ENCODE results near the gene SNCA.

SNCA gene

DNA sequence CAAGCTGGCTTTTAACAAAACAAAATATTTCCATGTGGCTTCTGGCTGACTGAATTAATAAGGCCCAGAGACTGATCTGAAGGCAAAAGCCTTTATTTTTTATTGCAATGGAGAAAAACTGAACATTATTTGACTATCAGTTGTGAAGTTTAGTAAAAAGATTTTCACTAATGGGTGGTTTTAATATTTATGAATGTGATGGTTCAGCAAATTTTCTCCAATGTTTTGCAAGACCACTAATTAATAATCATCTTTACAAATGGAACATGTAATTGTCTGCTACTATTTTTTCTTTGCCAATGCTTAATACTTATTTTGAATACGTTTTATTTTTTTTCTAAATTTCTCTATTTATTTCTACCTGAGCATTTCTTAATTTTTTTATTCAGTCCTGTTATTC, 90.6 kb downstream of the SNCA start:
- TF ChIP-seq, protein P1, sequence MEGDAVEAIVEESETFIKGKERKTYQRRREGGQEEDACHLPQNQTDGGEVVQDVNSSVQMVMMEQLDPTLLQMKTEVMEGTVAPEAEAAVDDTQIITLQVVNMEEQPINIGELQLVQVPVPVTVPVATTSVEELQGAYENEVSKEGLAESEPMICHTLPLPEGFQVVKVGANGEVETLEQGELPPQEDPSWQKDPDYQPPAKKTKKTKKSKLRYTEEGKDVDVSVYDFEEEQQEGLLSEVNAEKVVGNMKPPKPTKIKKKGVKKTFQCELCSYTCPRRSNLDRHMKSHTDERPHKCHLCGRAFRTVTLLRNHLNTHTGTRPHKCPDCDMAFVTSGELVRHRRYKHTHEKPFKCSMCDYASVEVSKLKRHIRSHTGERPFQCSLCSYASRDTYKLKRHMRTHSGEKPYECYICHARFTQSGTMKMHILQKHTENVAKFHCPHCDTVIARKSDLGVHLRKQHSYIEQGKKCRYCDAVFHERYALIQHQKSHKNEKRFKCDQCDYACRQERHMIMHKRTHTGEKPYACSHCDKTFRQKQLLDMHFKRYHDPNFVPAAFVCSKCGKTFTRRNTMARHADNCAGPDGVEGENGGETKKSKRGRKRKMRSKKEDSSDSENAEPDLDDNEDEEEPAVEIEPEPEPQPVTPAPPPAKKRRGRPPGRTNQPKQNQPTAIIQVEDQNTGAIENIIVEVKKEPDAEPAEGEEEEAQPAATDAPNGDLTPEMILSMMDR (conservative IDR thresholded peaks at IDR 0.05; ENCODE audit: low read length): no peak
- DNase-seq (ENCODE audit: low read depth): no peak
- H3K4me3 ChIP-seq (ENCODE audit: low read length): no peak overlapping the region

DNA sequence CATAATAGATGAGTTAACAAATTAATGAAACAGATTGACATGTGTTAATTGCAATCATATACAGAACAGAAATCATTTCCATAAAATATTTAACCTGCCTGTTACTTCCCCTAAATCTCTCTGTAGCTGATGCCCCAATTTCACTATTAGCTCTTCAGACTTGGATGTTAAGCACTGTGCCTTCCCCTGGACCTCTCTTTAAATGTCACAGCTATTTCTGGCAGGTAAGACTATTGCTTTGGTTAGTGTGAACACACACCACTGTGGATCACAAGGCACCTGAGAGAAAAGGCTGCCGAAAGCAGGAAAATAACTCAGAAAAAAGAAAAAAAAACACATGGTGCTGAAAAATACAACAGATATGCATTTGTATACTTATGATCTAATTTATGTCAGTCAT, 91.3 kb downstream of the SNCA start:
- DNase-seq (ENCODE audit: low read depth): no peak
- TF ChIP-seq, protein P1 (conservative IDR thresholded peaks at IDR 0.05; ENCODE audit: low read length): no peak

DNA sequence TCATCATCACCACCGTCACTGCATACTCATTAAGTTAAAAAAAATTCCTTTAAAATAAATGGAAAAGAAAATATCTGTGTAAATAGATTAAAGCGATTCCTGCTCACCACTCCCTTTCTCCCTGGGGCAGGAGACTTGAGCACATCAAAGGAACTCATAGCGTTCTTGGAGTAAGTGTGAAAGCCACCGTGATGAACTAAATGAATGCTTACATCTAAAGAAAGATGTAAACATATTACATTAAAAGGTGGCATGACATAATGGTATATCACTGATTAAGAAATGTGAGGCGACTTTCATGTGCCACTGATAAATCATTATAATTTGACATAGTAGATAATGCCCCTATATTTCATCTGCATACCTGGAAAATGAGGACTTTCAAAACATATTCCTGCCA, 92.0 kb downstream of the SNCA start:
- no peak for DNase-seq (ENCODE audit: low read depth)
- TF ChIP-seq, protein P1 (conservative IDR thresholded peaks at IDR 0.05; ENCODE audit: low read length): no peak
- no peak overlapping the region for H3K4me3 ChIP-seq (ENCODE audit: low read length)

More for the DNA sequence above, 91.3 kb downstream of the SNCA start:
- H3K4me3 ChIP-seq (ENCODE audit: low read length): no peak overlapping the region

DNA sequence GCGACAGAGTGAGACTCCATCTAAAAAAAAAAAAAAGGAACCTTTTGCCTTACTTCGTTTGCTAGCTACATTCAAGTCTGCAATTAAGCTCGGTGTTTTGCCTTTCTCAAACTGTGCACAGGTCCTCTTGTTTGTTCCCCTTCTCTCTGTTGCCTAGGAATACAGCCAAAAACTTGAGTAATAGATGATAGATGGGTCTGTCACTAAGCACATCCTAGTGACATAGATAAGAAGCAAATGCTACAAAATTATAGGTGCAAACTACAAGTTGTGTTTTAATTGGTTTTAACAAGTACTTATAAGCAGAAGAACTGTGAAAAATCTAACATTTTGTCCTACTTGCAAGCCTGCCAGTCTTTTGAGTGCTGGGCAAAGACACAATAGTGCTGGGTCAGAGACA, 95.2 kb downstream of the SNCA start:
- DNase-seq (ENCODE audit: low read depth): no peak
- TF ChIP-seq, protein P1 (conservative IDR thresholded peaks at IDR 0.05; ENCODE audit: low read length): no peak
- H3K4me3 ChIP-seq (ENCODE audit: low read length): no peak overlapping the region

DNA sequence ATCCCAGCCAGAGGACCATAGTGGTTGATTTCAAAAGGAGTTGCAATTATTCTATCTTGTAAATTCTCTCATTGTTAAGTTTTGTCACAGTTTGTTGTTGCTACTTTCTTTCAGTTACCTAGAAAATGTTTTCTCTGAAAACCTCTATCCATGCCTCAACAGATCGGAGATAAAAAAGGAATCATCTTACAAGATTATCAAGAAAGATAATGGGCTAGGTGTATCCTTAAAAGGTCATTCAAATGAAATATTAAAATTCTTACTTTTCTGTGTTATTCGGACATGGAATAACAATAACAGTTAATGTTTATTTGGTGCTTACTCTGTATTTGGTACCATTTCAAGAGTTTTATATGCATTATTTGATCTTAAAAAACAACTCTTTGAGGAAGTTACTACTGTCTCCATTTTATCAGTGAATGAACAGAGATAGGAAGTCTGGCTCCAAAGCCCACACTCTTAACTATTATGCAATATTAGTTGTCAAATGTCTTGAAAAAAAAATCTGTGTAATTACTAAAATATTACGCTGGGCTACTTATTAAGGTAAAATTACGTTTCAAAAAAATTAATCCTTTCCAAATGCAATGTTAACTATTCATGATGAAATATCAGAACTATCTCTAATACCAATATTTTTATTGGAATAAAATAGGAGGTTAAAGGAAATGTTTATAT, 97.5 kb downstream of the SNCA start:
- no peak overlapping the region for H3K4me3 ChIP-seq (ENCODE audit: low read length)
- TF ChIP-seq, protein P1 (conservative IDR thresholded peaks at IDR 0.05; ENCODE audit: low read length): no peak
- DNase-seq (ENCODE audit: low read depth): no peak

DNA sequence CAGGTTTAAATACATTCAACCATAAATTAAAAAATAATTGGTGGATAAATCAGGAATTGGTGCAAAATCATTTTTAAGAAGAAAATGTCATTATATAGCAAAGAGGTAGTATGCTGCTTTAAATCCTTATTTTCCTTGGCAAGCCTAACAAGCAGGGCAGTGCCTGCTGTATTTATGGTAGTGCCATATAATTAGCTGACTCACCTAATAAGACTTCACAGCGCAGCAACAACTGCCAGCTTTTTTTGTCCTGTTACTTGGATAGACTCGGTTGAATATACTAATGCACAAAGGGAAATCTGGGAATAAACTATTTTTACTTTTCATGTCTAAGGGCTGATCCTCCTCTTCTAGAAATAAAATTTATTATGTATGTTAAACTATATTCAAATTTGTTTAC, 99.1 kb downstream of the SNCA start:
- no peak overlapping the region for H3K4me3 ChIP-seq (ENCODE audit: low read length)
- peak; percentile 58 for DNase-seq (ENCODE audit: low read depth)
- TF ChIP-seq, protein P1 (conservative IDR thresholded peaks at IDR 0.05; ENCODE audit: low read length): no peak

DNA sequence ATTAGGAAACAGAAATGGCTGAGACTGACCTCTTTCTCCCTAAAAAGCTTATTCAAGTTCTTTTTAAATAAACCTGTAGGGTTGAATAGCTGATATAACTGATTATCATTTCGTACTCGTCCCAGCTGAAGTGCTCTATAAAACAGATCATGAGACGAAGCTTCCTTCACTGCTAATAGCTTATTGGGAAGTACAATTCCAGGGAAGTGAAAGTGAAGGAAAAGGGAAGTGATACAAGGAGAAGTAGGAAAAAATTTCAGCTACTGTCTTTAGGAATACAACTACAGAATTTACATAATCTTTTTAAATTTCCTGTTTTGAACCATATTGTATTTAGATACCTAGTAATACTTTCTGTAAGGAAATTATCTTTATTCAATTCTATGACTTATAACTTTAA, 103.0 kb downstream of the SNCA start:
- TF ChIP-seq, protein P1 (conservative IDR thresholded peaks at IDR 0.05; ENCODE audit: low read length): no peak
- DNase-seq (ENCODE audit: low read depth): no peak
- H3K4me3 ChIP-seq (ENCODE audit: low read length): no peak overlapping the region

Measured in AG10803 (cell line).